Mesangial cell (primary cell): ENCODE results near the gene OR10K2. TPM values are rescaled to one million over a fixed set of nuclear protein-coding genes. Genes with fewer than 3 reads are reported as not detected.

Experiments
- total RNA-seq: library from RNA; depleted of rRNA; stranded (reverse); fragments of >200 nt; gene quantifications from 2 replicates; pipeline ENCODE4 v1.2.3, GENCODE V29; 2015

The OR10K2 gene
- not detected in 2 replicates for total RNA-seq

GRCh38 chr1:158426137-158426536 lies at the start of gene OR10K2:
Gene OR10K2, minus strand, starts transcription at chr1:158426237. Its CDS starts 5,371 bp downstream, at chr1:158420866.

GRCh38 chr1:158471920-158472319 lies 45.9 kb upstream of the OR10K2 start, which contains the start of gene OR10R2:
Gene OR10R2, plus strand, starts transcription at chr1:158472220. Its CDS starts 106 bp downstream, at chr1:158472326.

DNA sequence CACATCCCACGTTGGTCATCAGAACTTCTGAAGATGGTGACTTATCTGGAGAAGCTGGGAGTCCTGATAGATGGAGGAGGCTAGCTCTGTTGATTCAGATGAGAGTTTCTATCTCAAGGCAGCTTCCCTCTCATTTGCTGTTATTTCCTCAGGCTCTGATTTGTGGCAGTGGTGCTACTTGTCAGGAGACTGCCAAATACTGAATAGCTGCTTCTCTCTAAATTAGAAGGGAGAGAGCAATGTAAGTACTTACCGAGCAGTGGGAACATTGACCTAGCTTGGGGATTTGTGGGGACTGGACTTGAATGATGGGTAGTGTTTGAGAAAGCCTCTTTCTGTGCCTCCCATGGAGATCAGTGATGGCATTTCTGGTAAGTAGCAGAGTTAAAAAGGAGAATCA lies 35.5 kb upstream of the OR10K2 start, which contains the start of gene OR10K1:
Gene OR10K1 (plus strand): TSS at position 301 of the 400 bp plus-strand sequence. CDS start 3,728 bp downstream, outside the sequence.

DNA sequence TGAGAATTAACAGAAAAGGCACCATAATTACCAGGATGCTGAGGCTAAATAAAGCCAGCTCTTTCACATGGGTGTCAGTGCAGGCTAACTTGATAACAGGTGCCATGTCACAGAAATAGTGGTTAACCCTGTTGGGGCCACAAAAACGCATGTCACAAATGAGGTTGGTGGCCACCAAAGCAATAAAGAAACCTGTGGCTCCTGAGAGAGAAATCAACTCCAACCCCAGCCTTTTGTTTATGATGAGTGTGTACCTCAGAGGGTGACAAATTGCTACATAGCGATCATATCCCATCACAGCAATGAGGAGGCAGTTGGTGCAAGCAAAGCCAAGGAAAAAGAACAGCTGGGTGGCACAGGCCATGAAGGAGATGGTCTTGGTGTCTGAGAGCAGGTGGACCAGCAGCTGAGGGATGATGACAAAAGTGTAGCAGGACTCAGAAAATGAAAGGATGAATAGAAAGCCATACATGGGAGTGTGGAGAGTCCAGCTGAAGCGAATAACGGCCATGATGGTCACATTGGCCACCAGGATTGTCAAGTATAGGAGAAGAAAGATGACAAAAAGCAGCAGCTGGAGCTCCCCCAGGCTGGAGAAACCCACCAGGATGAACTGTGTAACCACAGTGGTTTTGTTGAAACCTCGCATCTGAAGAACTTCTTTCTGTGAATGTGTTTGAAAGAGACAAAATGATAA lies 27.1 kb downstream of the OR10K2 start, which contains the start of gene OR10T2:
Gene OR10T2 (minus strand): TSS at position 649 of the 697 bp plus-strand sequence. CDS start 0 bp downstream, at position 649.

Other genes starting within 250 kb of the OR10K2 start
- gene CD1D, start 245.3 kb downstream of the OR10K2 start, total RNA-seq, result 0.49 and 1.3 TPM in 2 replicates
- gene CD1A, start 171.8 kb downstream of the OR10K2 start, total RNA-seq, result not detected in 2 replicates
- gene CD1C, start 136.3 kb downstream of the OR10K2 start, total RNA-seq, result not detected in 2 replicates
- not detected in 2 replicates for gene CD1B, start 94.7 kb downstream of the OR10K2 start, total RNA-seq
- gene CD1E, start 72.3 kb downstream of the OR10K2 start, total RNA-seq, result not detected in 2 replicates
- not detected in 2 replicates for gene OR10T2, start 26.8 kb downstream of the OR10K2 start, total RNA-seq
- not detected in 2 replicates for gene OR10K1, start 35.6 kb upstream of the OR10K2 start, total RNA-seq
- gene OR10R2, start 46.0 kb upstream of the OR10K2 start, total RNA-seq, result not detected in 2 replicates
- not detected in 2 replicates for gene OR6Y1, start 128.2 kb upstream of the OR10K2 start, total RNA-seq
- not detected in 2 replicates for gene OR6P1, start 144.3 kb upstream of the OR10K2 start, total RNA-seq
- not detected in 2 replicates for gene OR10X1, start 153.7 kb upstream of the OR10K2 start, total RNA-seq
- not detected in 2 replicates for gene OR10Z1, start 179.0 kb upstream of the OR10K2 start, total RNA-seq